GM13976 (cell line): ENCODE results near the gene PAK5.

Experiments used
- DNase-seq: peaks from one replicate; pipeline ENCODE4 v3.0.0; 2012; ENCODE audit warnings: low spot score
- in situ Hi-C: fragments of 300-500 bp; cut with MboI; formaldehyde crosslinking; loops from one replicate; pipeline ENCODE4 v1.12.0; 2022; ENCODE audit warnings: low sequenced_read_pairs, mixed read lengths, inconsistent platforms; ENCODE audit not compliant: unreplicated experiment
- TF ChIP-seq, protein P1 (sequence below): IDR thresholded peaks from 2 replicates; pipeline ENCODE4 v1.5.1; 2012; ENCODE audit warnings: borderline replicate concordance, mild to moderate bottlenecking; ENCODE audit not compliant: insufficient read depth; ENCODE audit errors: extremely low read depth, missing control alignments, control extremely low read depth

Gene PAK5

DNA sequence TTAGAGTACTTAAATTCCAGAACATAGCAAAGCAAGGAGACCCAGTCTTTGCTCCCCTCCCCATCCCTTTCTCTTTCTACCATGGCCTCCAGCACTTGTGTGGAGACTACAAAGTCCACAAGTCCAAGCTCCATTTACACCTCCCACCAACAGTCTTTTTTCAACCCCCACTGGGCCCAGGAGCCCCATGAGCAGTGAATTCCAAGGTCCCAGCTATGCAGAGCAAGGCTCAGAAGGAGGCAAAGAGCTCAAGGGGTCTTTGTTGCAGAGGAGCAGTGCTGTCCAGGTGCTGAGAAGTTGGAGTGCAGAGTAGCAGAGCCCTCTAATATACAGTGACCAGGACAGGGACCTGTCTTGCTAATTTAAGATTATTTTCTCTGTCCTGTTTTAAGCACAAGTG, 9.0 kb downstream of the PAK5 start:
- no peak for DNase-seq
- TF ChIP-seq, protein P1, sequence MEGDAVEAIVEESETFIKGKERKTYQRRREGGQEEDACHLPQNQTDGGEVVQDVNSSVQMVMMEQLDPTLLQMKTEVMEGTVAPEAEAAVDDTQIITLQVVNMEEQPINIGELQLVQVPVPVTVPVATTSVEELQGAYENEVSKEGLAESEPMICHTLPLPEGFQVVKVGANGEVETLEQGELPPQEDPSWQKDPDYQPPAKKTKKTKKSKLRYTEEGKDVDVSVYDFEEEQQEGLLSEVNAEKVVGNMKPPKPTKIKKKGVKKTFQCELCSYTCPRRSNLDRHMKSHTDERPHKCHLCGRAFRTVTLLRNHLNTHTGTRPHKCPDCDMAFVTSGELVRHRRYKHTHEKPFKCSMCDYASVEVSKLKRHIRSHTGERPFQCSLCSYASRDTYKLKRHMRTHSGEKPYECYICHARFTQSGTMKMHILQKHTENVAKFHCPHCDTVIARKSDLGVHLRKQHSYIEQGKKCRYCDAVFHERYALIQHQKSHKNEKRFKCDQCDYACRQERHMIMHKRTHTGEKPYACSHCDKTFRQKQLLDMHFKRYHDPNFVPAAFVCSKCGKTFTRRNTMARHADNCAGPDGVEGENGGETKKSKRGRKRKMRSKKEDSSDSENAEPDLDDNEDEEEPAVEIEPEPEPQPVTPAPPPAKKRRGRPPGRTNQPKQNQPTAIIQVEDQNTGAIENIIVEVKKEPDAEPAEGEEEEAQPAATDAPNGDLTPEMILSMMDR: no peak
- in situ Hi-C loops: no loop called here

DNA sequence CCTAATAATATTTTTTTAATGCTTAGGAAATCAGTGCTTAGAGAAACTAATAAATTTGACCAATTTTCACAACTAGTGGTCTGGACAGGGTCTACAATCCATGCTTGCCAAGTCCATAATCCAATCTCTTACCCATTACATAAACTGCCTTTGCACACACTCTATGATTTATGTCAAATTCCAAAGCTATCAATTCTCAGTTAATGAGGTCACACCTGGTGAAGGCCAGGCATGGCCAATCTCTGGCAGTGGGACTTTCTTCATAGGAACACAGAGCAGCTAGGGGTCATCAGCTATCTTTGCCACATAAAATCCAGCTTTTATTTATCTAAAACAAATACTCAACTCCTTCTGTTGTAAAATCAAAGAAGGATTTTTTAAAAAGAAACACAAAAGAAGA, 21.2 kb downstream of the PAK5 start:
- in situ Hi-C loops: no loop called here
- DNase-seq: no peak
- TF ChIP-seq, protein P1: no peak

DNA sequence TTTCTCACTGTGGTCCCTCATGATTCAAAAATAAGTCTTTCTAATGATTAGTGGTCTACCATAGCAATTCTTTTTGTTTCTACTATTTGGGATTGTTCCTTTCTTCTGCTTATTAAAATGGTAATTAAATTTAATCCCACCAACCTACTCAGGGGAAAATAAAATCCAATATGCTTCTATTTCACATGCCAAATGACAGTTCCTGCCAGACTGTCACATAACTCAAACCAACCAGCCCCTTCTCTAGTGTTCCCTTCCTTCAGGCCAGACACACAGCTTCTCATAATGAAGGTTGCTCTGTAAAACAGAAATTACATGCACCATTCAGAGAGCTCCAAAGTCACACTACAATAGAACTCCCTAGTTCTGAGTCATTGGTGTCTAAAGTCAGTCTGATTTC, 23.2 kb downstream of the PAK5 start:
- no peak for DNase-seq
- in situ Hi-C loops: no loop called here
- TF ChIP-seq, protein P1: no peak

DNA sequence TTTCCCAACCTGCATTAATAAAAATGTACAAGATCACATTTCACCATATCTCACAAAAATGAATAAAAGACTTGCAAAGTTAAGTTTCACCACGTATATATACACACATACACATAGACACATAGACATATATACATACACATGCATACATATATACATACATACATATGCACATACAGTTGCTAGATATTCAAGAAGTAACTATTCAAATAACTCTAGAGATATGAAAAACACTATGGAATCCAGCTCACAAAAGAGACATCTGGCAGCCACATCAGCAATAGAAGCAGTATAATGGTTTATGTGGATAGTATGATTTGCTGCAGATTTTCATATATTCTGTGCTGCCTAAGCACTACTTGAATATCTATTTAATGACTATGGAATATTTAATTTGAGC, 28.1 kb downstream of the PAK5 start:
- DNase-seq: no peak
- TF ChIP-seq, protein P1: no peak
- in situ Hi-C loops: no loop called here

DNA sequence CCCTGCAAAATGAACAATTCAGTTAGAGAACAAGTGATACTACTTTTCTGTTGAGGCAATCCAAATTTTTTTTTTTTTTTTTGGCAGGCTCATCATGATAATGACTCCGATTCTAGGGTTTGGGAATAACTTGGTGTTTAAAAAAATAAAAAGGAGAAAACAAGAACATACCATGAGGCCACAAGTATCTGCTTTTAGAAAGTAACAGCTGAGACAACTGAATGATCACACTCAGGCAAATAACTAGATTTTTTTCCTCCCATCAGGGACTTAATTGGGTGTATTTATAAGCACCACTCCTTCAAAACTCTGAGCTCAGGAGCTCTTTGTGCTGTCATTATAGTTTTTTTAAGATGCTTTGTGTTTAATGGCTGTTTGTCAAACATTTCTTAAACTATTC, 29.6 kb downstream of the PAK5 start:
- in situ Hi-C loops: no loop called here
- DNase-seq: no peak
- TF ChIP-seq, protein P1: no peak

DNA sequence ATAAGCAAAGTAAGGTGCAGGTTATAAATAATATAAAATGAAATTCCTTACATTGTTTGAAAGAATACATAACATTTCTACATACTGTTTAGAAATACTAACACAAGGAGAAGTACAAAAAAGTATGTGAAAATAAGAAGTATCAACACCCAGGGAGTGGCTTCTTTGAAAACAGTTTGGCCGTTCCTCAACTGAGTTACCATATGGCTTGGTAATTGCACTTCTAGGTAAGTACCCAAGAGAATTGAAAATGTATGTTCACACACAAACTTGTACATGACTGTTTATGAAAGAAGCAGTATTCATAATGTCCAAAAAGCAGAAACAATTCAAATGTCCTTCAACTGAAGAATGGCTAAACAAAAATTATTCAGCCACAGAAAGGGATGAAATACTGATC, 30.7 kb downstream of the PAK5 start:
- in situ Hi-C loops: no loop called here
- TF ChIP-seq, protein P1: no peak
- DNase-seq: no peak

DNA sequence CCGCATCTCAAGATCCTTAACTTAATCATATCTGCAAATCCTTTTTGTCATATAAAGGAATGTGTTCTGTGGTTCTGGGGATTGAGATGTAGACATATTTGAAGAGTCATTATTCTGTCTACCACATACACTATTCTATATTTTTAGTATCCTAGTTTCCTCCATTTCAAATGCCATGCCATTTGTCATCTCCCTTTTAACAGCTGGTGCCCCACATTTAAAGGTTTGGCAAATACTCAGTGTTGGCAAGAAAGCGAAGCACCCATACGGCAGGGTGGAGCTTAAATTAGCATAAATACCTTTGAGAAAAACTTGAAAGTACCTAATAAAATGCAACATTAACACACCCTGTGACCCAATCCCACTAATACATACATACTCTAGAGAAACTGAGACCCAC, 31.7 kb downstream of the PAK5 start:
- TF ChIP-seq, protein P1: no peak
- in situ Hi-C loops: no loop called here
- no peak for DNase-seq
